ENCODE results near the gene DBT.

DBT gene

GRCh38 chr1:100184536-100184935 lies 65.1 kb downstream of the DBT start:
- no peak for DNase-seq

GRCh38 chr1:100183370-100183769 lies 66.3 kb downstream of the DBT start:
- no peak for DNase-seq

GRCh38 chr1:100178091-100178490 lies 71.5 kb downstream of the DBT start, which contains the start of gene LRRC39:
Gene LRRC39 (minus strand): TSS chr1:100178256. CDS start chr1:100168516, 9,740 bp downstream.
- DNase-seq = no peak

- DNase-seq = no peak
Measured at GRCh38 chr1:100177295-100178041, 72.2 kb downstream of the DBT start.

- DNase-seq = no peak
Measured at GRCh38 chr1:100168051-100168450, 81.6 kb downstream of the DBT start.

- DNase-seq = no peak
Measured at GRCh38 chr1:100164702-100165101, 84.9 kb downstream of the DBT start.

GRCh38 chr1:100164216-100164615 lies 85.4 kb downstream of the DBT start:
- peak; percentile 40 for DNase-seq

- no peak for DNase-seq
Measured at GRCh38 chr1:100162881-100163280, 86.8 kb downstream of the DBT start.

GRCh38 chr1:100152271-100152670 lies 97.4 kb downstream of the DBT start:
- no peak for DNase-seq

- no peak for DNase-seq
Measured at GRCh38 chr1:100151679-100152078, 98.0 kb downstream of the DBT start.

- no peak for DNase-seq
Measured at GRCh38 chr1:100147875-100148274, 101.8 kb downstream of the DBT start.

GRCh38 chr1:100146958-100147357 lies 102.7 kb downstream of the DBT start:
- DNase-seq = no peak

GRCh38 chr1:100145116-100145515 lies 104.5 kb downstream of the DBT start:
- DNase-seq = no peak

GRCh38 chr1:100142343-100142742 lies 107.3 kb downstream of the DBT start:
- no peak for DNase-seq

- DNase-seq = no peak
Measured at GRCh38 chr1:100141192-100141591, 108.4 kb downstream of the DBT start.

GRCh38 chr1:100137602-100138001 lies 112.0 kb downstream of the DBT start:
- no peak for DNase-seq

Measured in NCI-H2227 treated with DMSO at 0.1 percent for 48 hours (cell line).